ENCODE measurements around the gene MCM6.
"Not testable (repeated sequence)": the region's sequence is repeated elsewhere in the genome, so short reads cannot be mapped to it uniquely, and the experiment has no call there.

Gene MCM6

DNA sequence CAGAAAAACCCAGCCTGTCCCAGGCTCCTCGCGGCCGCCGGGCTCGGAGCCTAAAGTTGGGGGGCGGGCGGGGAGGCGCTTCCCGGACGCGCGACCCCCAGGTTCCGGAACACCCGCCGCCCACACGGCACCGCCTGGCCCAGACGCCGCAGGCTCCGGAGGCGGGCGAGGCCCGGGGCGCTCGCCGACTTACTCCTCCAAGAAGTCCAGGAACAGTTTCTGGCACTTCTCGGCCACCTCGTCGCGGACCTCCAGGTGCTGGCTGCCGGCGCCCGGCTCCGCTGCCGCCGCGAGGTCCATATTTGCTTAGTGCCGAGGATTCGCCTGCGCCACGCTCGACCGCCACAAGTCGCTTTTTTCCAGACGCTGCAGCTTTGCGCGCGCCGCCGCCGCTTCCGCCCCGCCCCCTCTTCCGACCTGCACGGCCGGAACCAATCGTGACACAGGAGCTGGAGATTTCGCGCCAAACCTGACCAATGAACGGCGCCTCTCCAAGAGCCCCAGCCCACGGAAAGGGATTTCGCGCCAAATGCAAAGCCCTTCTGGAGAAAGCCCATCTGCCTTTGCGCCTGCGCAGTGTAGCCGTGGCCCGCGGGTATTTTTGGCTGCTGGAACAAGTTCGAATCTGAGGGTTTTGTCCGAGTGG is at the start of gene MCM6:
Gene MCM6 (minus strand): TSS at position 378 of the 646 bp plus-strand sequence. CDS start 78 bp downstream, at position 300.
- peak within 1 kb of the TSS; percentile 69 for H3K4me3 ChIP-seq (ENCODE audit: low read depth, low read length)
- DNase-seq (ENCODE audit: low read depth) = peak; percentile 96

DNA sequence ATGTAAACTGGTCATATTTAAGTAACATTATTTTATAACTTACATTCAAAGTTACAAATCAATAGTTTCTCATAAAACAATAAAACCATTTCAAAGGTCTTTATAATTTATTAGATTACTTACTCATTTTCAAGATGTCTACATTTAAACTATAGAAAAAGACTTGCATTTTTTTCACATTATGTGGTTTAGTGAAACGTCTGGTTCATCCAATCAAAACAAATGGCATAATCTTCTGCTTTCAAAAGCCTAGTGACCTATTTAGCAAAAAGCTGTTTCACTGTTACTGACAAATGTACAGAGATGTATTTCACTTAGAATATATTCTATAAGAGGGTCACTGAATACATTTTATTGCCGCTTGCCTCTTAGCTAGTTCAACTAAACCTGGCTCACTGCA is 49.3 kb upstream of the MCM6 start:
- no peak overlapping the region for H3K4me3 ChIP-seq (ENCODE audit: low read depth, low read length)
- DNase-seq (ENCODE audit: low read depth) = no peak

DNA sequence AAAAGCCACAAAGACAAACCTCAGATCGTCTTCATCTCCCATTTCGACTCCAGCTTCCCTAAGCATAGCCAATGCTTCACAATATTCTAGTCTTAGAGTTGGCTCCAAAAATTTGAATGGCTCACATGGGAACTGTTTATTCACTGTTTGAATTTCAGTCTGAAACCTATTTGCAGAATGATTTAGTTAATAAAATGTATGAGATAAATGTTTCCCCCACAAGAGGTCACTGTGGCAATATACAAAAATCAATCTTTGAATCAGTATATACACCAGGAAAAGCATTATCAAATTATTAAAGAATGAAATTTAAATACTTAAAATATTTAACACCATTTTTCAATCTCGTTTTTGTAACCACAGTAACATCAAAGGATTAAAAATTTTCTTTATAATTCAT is 40.0 kb upstream of the MCM6 start:
- no peak for DNase-seq (ENCODE audit: low read depth)
- no peak overlapping the region for H3K4me3 ChIP-seq (ENCODE audit: low read depth, low read length)

DNA sequence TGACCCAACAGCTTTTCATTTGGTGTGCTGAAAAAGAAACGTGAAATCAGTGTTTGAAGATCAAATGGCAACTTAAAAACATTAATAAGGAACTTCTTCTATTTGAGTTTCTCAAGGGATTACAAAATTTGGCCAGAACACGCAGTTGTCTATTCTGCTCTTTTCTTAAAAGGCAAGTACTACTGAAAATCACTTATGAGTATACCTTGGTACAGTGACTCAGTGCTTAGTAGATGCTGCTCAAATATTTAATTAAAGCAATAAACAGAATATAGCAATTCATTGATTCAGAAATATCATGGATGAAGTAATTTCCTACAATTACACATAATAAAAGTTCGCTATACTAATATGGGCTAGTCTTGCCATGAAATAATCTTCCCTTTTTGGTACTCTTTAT is 38.2 kb upstream of the MCM6 start:
- no peak overlapping the region for H3K4me3 ChIP-seq (ENCODE audit: low read depth, low read length)
- DNase-seq (ENCODE audit: low read depth) = no peak

DNA sequence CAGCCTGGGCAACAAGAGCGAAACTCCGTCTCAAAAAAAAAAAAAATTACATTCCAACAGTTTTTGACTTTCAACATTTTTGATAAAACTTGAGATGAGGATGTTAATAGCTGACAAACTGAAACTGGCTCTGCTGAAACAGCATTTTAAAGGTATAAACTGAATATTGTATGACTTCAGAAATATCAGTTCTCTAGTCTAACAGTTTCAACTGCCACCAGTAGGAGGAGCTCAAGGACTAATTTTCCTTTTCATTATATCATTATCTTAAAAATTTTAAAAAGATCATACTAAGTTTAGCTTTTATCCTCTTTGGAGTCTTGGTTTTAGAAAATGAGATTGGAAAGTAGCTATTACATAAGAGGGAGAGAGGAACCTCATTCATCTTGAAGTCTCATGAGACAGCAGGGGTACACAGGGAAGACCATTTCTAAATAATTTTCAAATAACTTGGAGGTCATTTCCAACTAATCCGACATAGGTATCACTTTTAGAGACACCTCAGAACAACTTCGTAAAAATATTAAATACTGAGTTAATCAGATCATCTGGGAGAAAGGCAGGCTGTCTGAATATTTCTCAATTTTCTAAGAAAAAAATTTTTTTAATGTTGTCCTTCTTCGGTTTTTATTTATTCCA is 37.6 kb upstream of the MCM6 start:
- no peak for DNase-seq (ENCODE audit: low read depth)
- no peak overlapping the region for H3K4me3 ChIP-seq (ENCODE audit: low read depth, low read length)

DNA sequence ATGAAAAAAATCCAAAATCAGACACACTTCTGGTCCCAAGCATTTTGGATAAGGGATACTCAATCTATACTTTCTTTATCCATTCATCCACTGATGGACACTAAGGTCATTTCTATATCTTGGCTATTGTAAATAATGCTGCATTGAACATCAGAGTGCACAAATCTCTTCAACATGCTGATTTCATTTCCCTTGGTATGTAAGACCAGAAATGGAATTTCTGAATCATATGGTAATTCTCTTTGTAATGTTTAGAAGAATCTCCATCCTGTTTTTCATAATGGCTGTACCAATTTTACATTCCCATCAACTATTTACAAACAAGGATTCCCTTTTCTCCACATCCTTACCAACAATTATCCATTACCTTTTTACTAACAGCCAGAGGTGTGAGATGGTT is 33.7 kb upstream of the MCM6 start:
- no peak overlapping the region for H3K4me3 ChIP-seq (ENCODE audit: low read depth, low read length)
- DNase-seq (ENCODE audit: low read depth) = no peak

DNA sequence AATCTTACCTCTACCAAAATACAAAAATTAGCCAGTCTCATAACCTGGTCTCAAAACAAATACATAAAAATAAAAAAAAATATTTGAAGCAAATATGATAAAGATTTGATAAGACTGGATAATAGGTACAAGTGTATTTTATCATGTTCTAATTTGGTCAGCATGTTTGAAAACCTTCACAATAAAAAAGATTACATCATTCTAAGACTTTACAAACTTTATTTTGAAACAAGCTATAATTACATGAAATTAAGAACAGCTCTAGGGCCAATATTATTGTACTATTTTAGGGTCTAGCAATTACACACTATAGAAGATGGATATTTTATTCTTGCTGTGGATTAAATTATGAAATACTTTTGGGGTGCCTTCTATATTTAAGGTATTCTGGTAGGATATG is 29.4 kb upstream of the MCM6 start:
- no peak for DNase-seq (ENCODE audit: low read depth)

DNA sequence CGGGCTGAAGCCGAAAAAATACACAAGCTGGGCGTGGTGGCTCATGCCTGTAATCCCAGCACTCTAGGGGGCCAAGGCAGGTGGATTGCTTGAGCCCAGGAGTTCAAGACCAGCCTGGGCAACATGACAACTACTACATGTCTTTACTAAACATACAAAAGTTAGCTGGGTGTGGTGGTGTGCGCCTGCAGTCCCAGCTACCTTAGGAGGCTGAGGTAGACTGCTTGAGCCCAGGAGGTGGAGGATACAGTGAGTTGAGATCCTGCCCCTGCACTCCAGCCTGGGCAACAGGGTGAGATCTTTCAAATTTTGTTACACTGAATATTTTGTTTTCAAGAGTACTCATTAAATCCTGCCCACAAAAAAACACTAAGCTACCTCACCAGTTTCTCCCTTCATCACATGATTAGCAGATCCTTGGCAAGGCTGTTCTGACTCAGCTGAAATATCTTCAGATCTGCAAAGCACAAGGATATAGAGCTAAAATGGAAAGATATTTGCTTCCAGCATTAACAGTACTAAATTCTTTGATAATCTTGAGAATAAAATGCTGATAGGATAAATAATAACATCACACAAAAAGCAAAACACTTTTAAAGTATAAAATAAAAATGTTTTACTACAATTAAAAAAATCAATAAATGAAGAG is 28.2 kb upstream of the MCM6 start:
- DNase-seq (ENCODE audit: low read depth) = no peak
- H3K4me3 ChIP-seq (ENCODE audit: low read depth, low read length) = no peak overlapping the region

More for the DNA sequence above, 29.4 kb upstream of the MCM6 start:
- no peak overlapping the region for H3K4me3 ChIP-seq (ENCODE audit: low read depth, low read length)

DNA sequence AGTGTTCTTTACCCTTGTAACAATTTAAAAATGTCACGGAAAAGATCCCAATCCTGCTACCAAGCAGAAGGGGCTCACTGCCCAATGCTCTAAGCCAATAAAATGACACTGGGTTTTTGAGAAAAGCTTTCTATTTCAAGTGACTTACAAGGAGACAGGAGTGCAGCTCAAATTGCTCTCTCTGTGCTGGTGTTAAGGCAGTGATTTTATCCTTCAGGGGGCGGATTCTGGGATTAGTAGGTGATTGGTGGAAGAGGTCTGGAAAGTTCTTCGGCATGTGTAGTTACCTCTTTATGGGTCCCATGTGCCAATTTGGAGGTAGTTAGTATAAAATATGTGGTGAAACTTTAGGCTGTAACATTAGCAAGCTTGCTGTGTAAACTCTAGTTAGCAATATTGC is 27.4 kb upstream of the MCM6 start:
- H3K4me3 ChIP-seq (ENCODE audit: low read depth, low read length) = no peak overlapping the region
- no peak for DNase-seq (ENCODE audit: low read depth)

DNA sequence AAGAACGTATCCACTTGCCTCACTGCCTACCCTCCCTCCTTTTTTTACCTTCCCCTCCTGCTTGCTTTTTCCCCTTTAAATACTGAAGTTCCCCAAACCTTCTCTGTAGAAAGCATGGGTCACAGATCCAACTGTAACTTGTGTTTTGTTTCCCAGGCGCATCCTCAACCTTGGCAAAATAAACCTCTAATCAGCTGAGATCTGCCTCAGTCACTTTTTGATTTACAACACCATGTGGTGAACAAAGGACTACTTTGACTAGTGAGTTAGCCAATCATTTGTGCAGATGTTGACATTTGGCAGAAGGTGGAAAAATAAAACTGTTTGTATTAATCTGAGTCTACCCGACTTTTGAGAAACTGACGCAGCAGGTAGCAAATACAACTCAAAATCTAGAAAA is 23.3 kb upstream of the MCM6 start:
- H3K4me3 ChIP-seq (ENCODE audit: low read depth, low read length) = no peak overlapping the region
- DNase-seq (ENCODE audit: low read depth) = no peak

DNA sequence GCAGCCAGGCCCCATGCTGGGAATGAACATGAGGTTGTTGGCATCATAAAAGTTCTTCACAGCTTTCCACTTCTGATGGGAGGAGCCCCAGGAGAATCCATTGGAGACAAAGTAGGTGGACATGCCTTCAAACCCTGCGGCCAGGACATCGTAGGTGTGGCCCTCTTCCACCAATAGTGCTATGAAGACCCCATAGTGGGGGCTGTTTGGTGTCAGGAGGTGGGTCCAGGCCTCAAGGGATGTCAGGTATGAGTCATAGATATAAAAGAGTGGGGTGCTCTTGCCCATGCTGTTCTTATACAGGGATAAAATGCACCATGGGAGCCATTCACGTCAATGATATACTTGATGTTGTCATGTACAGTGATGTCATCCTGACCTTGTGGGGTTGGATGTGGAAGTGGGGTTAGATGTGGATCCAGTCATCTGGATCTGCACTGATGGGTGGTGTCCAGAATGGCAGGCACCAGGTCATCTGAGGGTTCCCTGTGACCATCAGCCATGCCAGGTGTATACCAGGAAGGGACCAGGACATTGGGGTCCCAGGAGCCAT is 22.1 kb upstream of the MCM6 start:
- no peak for DNase-seq (ENCODE audit: low read depth)
- H3K4me3 ChIP-seq (ENCODE audit: low read depth, low read length) = no peak overlapping the region

DNA sequence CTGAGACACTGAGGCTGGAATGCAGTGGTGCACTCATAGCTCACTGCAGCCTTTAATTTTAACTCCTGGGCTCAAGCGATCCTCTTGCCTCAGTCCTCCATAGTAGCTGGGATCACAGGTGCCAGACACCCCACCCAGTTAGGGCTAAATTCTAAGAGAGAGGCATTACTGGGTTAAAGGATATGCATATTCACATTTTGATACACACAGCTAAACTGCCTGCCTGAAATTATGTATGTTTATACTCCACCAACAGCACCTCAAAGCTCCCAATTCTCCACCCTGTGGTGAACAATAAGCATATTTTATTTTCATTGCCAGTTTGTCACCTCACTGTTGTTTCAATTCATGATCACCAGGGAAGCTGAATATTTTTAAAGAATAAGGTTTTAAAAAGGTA is 18.7 kb upstream of the MCM6 start:
- DNase-seq (ENCODE audit: low read depth) = no peak
- no peak overlapping the region for H3K4me3 ChIP-seq (ENCODE audit: low read depth, low read length)

DNA sequence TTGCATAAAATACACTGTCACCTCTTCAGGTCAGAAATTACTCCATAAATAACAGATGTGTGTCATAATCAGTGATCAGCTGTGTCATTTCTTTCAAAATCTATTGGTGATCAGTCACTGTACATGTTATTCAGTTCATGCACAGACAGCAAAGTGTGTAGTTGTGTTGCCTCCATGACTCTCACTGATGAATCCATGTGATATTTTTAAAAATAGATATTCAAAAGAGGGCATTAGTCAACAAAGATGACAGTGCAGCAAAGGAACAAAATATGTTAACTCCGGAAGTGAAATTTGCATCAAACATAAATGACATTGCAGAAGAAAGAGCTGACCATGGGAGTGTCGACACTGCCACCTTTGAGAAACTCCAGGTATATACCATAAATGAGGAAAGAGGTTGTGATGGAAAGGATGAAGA is 17.1 kb upstream of the MCM6 start:
- DNase-seq (ENCODE audit: low read depth) = no peak
- no peak overlapping the region for H3K4me3 ChIP-seq (ENCODE audit: low read depth, low read length)

DNA sequence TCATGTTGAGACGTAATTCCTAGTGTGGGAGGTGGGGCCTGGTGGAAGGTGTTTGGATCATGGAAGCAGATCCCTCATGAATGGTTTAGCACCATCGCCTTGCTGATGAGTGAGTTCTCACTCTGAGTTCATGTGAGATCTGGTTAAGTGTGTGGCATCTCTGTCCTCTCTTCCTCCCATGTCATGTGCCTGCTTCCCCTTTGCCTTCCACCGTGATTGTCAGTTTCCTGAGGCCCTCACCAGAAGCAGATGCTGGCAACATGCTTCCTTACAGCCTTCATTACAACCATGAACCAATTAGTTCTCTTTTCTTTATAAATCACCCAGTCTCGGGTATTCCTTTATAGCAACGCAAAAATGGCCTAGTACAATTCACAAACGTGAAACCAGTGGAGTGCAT is 14.6 kb upstream of the MCM6 start:
- no peak overlapping the region for H3K4me3 ChIP-seq (ENCODE audit: low read depth, low read length)
- DNase-seq (ENCODE audit: low read depth) = no peak

DNA sequence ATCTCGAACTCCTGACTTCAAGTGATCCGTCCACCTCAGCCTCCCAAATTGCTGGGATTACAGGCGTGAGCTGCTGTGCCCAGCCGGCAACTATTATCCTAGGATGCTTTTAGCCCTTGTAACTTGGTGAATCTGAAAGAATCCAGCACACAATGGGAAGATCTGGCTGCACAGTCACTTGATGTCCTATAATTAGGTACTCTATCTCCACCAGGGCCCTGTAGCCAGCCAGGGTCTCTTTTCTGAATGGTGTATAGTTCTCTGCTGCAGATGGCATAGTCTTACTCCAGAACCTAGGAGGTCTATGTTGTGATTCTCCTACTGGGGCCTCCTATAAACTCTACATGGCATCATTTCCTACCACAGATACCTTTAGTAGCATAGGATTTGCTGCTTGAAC is 13.9 kb upstream of the MCM6 start:
- no peak for DNase-seq (ENCODE audit: low read depth)
- H3K4me3 ChIP-seq (ENCODE audit: low read depth, low read length) = no peak overlapping the region

DNA sequence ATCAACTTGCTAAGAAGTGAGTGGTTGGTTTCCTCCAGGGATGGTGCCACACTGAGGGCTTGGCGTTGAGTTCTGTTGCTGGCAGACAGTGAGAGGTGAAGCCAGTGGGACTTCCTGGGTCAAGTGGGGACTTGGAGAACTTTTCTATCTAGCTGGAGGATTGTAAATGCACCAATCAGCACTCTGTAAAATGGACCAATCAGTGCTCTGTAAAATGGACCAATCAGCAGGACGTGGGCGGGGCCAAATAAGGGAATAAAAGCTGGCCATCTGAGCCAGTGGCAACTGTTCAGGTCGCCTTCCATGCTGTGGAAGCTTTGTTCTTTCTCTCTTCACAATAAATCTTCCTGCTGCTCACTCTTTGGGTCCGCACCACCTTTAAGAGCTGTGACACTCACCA is 12.3 kb upstream of the MCM6 start:
- not testable (repeated sequence) for H3K4me3 ChIP-seq (ENCODE audit: low read depth, low read length)

DNA sequence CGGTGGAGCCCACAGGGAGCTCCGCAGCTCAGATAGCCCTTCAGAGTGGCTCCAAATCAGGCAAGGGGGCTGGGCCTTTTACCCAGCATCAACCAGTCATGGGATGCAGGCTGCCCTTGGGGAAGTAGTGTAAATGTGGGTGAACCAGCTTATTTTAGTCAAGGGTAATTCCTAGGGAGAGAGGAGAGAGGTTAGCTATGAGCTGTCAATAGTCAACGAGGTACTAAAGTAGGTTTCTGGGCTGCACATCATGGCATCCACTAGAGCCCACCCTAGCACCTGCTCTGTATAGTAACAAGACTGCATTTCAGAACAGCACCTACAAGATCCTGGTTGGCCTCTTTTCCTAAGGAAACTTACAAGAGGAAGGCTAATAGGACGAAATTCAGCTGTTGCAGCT is 9.5 kb upstream of the MCM6 start:
- H3K4me3 ChIP-seq (ENCODE audit: low read depth, low read length) = no peak overlapping the region
- DNase-seq (ENCODE audit: low read depth) = no peak

More for the DNA sequence above, 12.3 kb upstream of the MCM6 start:
- not testable (repeated sequence) for DNase-seq (ENCODE audit: low read depth)

DNA sequence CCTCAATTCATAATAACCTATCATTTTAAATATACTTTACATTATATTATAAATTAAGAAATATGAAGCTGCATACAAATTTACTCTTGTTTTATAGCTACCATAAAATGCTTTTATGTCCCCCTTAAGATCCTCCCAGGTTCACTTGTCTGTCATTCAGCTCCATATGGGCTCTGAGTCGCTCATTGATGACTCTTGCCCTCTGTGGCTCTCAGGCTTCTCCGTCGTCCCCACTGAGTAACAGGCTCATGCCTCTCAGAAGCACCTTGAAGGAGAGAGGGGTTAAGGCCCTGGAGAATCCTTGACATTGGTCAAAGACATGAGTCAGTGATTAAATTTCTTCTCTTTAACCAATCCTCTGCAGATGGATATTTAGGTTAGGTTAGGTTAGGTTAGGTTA is 6.2 kb upstream of the MCM6 start:
- DNase-seq (ENCODE audit: low read depth) = no peak
- no peak overlapping the region for H3K4me3 ChIP-seq (ENCODE audit: low read depth, low read length)

DNA sequence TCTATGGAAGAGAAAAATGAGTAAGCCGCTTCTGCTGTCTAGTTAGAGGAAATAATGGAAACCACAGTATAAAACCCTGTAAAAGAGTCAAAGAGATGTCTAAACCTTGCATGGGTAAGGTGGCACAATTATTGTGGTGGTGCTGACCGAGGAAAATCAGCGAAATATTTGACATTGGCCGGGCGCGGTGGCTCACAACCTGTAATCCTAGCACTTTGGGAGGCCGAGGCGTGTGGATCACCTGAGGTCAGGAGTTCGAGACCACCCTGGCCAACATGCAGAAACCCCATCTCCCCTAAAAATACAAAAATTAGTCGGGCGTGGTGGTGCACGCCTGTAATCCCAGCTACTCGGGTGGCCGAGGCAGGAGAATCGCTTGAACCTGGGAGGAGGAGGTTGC is 527 bp upstream of the MCM6 start:
- peak overlapping the region; percentile 69 for H3K4me3 ChIP-seq (ENCODE audit: low read depth, low read length)
- DNase-seq (ENCODE audit: low read depth) = not testable (repeated sequence)

DNA sequence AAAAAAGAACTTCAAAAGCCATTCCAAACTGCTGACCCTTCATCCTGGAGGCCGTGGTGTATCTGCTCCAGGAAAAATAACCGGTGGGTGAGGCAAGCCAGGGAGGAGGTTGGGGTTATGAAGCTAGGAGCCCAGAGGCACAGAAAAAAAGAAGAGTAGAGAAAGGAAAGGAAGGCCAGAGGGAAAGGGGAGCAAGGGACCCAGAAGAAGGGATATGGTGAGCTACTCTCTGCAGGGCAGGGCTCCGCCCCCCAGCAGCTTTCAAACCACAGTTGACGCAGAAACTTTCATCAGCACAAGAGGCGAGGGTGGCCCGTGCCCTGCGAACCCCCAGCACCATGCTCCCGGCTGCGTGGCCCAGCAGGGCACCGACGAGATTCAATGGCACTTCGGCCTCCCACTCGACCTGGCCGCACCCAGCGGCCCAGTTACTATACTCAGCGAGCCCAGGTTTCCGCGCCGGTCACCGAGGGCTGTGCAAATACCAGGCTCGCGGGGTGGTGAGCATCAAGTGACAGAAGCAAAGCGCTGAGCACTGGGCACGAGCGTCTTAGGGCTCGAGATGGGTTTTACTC is 665 bp downstream of the MCM6 start:
- H3K4me3 ChIP-seq (ENCODE audit: low read depth, low read length) = peak overlapping the region; percentile 69
- DNase-seq (ENCODE audit: low read depth) = peak; percentile 14

All from skeletal muscle cell (primary cell).